Measurements from ENCODE around the gene SYNPR.
"Not testable (repeated sequence)": the region's sequence is repeated elsewhere in the genome, so short reads cannot be mapped to it uniquely, and the experiment has no call there.

SYNPR gene

DNA sequence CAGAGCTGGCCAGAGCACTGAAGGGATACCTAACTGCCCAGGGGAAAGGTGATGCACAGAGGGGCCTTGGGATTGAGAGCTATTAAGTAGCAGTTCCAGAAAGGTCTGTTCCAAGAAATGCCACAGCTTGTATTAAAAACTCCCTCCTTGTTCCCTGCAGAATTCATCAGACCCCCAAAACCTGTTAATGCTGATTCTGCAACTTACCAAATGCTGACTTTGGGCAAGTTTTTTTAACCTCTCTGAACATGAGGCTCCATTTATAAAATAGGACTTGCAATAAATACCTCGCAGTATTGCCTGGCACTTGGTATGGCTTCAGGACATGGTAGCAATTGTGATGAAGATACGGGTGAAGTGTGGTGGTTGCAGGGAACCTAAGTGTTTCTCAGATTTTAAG lies 30.1 kb upstream of the SYNPR start:
- TF ChIP-seq, protein P1, sequence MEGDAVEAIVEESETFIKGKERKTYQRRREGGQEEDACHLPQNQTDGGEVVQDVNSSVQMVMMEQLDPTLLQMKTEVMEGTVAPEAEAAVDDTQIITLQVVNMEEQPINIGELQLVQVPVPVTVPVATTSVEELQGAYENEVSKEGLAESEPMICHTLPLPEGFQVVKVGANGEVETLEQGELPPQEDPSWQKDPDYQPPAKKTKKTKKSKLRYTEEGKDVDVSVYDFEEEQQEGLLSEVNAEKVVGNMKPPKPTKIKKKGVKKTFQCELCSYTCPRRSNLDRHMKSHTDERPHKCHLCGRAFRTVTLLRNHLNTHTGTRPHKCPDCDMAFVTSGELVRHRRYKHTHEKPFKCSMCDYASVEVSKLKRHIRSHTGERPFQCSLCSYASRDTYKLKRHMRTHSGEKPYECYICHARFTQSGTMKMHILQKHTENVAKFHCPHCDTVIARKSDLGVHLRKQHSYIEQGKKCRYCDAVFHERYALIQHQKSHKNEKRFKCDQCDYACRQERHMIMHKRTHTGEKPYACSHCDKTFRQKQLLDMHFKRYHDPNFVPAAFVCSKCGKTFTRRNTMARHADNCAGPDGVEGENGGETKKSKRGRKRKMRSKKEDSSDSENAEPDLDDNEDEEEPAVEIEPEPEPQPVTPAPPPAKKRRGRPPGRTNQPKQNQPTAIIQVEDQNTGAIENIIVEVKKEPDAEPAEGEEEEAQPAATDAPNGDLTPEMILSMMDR (IDR thresholded peaks at IDR 0.05), result no peak
- Histone ChIP-seq H3K27ac (no peak overlapping the region), H2AFZ (no peak overlapping the region), H3K4me1 (no peaks in the 10 kb centered on the region), H3K36me3 (ENCODE audit: control insufficient read depth, insufficient read depth, low read length) (no peaks in the 10 kb centered on the region), H3K79me2 (no peaks in the 10 kb centered on the region), H3K27me3 (ENCODE audit: control insufficient read depth, insufficient read depth, low read length) (peaks cover 3% of the 10 kb centered on the region), H3K4me2 (ENCODE audit: low read length) (no peak overlapping the region), H3K9ac (no peak overlapping the region), H3K4me3 (ENCODE audit: low read depth, low read length) (no peak overlapping the region), H3K9me3 (ENCODE audit: control insufficient read depth, low read length) (no peaks in the 10 kb centered on the region)

DNA sequence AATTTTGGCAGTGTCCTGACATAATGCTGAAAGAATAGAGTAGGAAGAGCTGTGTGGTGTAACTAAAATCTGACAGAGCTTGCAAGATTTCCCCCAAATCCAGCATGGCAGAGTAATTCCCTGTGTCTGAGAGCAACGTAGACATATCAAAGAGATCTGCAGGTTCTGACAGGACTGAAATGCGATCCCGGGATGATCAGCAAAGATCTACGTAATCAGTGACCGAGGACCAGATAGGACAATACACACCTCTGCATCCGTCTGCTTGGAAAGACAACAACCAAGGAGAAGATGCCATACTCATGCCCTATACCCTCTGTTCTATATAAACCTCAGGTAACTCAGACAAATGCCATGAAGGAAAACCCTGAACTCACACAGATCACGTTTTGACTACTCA lies 26.6 kb upstream of the SYNPR start:
- Histone ChIP-seq H3K9me3 (ENCODE audit: control insufficient read depth, low read length) (no peaks in the 10 kb centered on the region), H2AFZ (no peak overlapping the region), H3K27me3 (ENCODE audit: control insufficient read depth, insufficient read depth, low read length) (peaks cover 3% of the 10 kb centered on the region), H3K27ac (no peak overlapping the region), H3K4me2 (ENCODE audit: low read length) (no peak overlapping the region), H3K9ac (no peak overlapping the region), H3K36me3 (ENCODE audit: control insufficient read depth, insufficient read depth, low read length) (no peaks in the 10 kb centered on the region), H3K79me2 (no peaks in the 10 kb centered on the region), H3K4me1 (no peaks in the 10 kb centered on the region), H3K4me3 (ENCODE audit: low read depth, low read length) (no peak overlapping the region)
- TF ChIP-seq, protein P1 (IDR thresholded peaks at IDR 0.05), result no peak

DNA sequence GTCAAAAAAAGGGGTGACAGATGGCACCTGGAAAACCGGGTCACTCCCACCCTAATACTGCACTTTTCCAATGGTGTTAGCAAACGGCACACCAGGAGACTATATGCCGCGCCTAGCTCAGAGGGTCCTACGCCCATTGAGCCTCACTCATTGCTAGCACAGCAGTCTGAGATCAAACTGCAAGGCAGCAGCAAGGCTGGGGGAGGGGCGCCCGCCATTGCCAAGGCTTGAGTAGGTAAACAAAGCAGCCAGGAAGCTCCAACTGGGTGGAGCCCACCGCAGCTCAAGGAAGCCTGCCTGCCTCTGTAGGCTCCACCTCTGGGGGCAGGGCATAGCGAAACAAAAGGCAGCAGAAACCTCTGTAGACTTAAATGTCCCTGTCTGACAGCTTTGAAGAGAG lies 22.3 kb upstream of the SYNPR start:
- H3K4me2 ChIP-seq (ENCODE audit: low read length); H3K79me2 ChIP-seq; H3K9ac ChIP-seq; H3K27ac ChIP-seq; H3K4me1 ChIP-seq; H3K4me3 ChIP-seq (ENCODE audit: low read depth, low read length); H3K9me3 ChIP-seq (ENCODE audit: control insufficient read depth, low read length); H3K27me3 ChIP-seq (ENCODE audit: control insufficient read depth, insufficient read depth, low read length); H3K36me3 ChIP-seq (ENCODE audit: control insufficient read depth, insufficient read depth, low read length); H2AFZ ChIP-seq: not testable (repeated sequence)

DNA sequence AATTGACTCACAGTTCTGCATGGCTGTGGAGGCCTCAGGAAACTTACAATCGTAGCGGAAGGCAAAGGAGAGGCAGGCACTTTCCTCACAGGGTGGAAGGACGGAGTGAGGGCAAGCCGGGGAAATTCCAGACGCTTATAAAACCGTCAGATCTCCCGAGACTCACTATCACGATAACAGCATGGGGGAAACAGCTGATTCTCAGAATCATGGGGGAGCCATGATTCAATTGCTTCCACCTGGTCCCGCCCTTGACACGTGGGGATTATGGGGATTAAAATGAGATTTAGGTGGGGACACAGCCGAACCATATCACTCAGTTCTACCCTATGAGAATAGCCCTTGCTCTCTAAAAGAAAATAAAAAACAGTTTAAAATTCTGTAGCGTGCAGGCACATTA lies 13.4 kb upstream of the SYNPR start:
- Histone ChIP-seq H3K36me3 (ENCODE audit: control insufficient read depth, insufficient read depth, low read length) (no peaks in the 10 kb centered on the region), H3K27ac (no peak overlapping the region), H3K9ac (no peak overlapping the region), H3K9me3 (ENCODE audit: control insufficient read depth, low read length) (no peaks in the 10 kb centered on the region), H2AFZ (no peak overlapping the region), H3K4me1 (no peaks in the 10 kb centered on the region), H3K4me3 (ENCODE audit: low read depth, low read length) (no peak overlapping the region), H3K4me2 (ENCODE audit: low read length) (no peak overlapping the region), H3K27me3 (ENCODE audit: control insufficient read depth, insufficient read depth, low read length) (no peaks in the 10 kb centered on the region), H3K79me2 (no peaks in the 10 kb centered on the region)
- TF ChIP-seq, protein P1 (IDR thresholded peaks at IDR 0.05), result no peak

DNA sequence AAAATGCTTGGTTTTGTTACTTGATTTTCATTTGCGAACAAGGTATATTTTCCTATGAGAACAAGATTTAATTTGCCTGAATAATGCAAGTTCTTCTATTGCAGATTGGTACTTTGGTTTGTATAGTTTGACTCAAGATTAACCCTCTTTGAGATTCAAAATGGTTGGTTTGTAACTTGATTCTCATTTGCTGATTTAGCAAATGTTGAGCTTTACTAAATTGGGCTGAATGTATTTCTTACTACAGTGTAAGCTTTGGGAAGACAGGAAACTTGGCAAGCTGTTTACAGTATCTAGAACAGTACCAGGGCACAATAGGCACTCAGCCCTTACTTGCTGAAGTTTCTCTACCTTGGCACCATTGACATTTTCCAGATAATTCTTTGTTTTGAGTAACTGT lies 3.7 kb upstream of the SYNPR start:
- Histone ChIP-seq H2AFZ (no peak overlapping the region), H3K9ac (no peak overlapping the region), H3K36me3 (ENCODE audit: control insufficient read depth, insufficient read depth, low read length) (no peaks in the 10 kb centered on the region)

More for the DNA sequence above, 3.7 kb upstream of the SYNPR start:
- no peaks in the 10 kb centered on the region for H3K4me1 ChIP-seq
- H3K27me3 ChIP-seq (ENCODE audit: control insufficient read depth, insufficient read depth, low read length), result peaks cover 4% of the 10 kb centered on the region
- no peaks in the 10 kb centered on the region for H3K79me2 ChIP-seq
- H3K4me2 ChIP-seq (ENCODE audit: low read length), result no peak overlapping the region
- TF ChIP-seq, protein P1 (IDR thresholded peaks at IDR 0.05), result no peak
- H3K27ac ChIP-seq, result no peak overlapping the region
- no peak overlapping the region for H3K4me3 ChIP-seq (ENCODE audit: low read depth, low read length)
- no peaks in the 10 kb centered on the region for H3K9me3 ChIP-seq (ENCODE audit: control insufficient read depth, low read length)
